D341Med (cell line): Measurements from ENCODE around the gene CARD14.
"Not testable (repeated sequence)": the region's sequence is repeated elsewhere in the genome, so short reads cannot be mapped to it uniquely, and the experiment has no call there.

Experiments used
- DNase-seq: peaks from one replicate; pipeline ENCODE4 v3.0.0; 2012; ENCODE audit warnings: low spot score

Gene CARD14

DNA sequence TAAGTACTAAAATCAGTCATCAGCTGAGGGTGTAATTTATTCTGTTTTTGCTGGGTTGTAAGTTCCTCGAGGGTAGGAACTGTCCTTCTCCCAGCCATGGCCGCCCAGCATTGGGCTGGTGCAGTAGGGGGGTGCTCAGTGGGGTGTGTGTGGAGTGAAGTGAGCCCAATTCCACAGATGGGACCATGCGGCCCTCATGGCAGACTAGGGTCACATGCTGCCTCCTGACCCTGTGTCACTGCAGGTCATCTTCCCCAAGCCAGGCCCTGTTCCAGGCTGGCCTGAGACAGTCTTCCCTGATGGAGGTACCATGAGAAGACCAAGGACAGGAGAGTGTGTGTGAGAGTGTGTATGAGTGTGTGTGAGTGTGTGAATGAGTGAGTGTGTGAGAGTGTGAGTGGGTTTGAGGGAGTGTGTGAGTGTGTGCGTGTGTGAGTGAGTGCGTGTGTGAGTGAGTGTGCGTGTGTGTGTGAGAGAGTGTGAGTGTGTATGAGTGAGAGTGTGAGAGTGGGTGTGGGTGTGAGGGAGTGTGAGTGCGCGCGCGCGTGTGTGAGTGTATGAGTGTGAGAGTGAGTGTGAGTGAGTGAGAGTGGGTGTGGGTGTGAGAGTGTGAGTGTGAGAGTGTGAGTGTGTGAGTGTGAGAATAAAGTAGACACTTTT is 54.1 kb downstream of the CARD14 start:
- DNase-seq, result no peak

DNA sequence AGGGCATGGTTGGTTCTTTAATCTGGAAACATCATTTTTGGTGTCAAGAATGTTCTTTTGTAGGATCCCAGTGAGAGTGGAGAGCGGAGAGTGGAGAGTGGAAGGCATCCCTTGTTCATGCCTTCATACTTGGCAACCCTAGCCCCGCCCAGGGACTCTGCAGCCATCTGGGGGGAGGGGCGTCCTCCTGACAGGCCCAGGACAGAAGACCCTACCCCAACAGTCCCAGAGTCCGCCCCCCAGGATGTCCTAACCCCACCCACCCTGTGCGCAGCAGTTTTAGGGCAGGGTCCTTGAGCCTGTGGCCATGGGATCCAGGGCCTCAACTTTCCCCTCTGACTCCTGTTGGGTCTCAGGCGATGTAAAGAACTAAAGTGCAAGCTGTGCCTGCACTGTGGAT is 54.9 kb downstream of the CARD14 start:
- no peak for DNase-seq

GRCh38 chr17:80225230-80225629 is 55.4 kb downstream of the CARD14 start:
- DNase-seq, result no peak

GRCh38 chr17:80227156-80227555 is 57.3 kb downstream of the CARD14 start:
- DNase-seq, result no peak

- no peak for DNase-seq
Measured at GRCh38 chr17:80227666-80228065, 57.8 kb downstream of the CARD14 start.

DNA sequence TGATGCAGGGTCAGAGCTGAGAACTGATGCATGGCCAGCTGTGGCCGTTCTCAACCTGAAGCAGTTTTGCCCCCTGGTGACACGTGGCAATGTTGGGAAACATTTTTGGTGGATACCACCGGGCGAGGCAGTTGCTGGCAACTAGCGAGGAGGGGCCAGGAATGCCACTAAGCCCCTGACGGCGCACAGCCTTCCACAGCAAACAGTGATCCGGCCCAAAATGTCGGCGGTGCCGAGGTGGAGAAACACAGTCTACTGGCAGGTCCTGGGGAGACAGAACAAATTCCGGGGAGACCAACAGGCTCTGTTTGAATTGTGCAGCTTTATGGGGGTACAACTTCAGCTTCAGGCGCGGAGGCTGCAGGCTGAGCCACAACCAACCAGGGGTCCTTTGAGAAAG is 58.6 kb downstream of the CARD14 start:
- DNase-seq, result no peak

GRCh38 chr17:80229011-80229410 is 59.2 kb downstream of the CARD14 start:
- DNase-seq, result no peak

GRCh38 chr17:80232438-80232837 is 62.6 kb downstream of the CARD14 start:
- DNase-seq, result no peak

DNA sequence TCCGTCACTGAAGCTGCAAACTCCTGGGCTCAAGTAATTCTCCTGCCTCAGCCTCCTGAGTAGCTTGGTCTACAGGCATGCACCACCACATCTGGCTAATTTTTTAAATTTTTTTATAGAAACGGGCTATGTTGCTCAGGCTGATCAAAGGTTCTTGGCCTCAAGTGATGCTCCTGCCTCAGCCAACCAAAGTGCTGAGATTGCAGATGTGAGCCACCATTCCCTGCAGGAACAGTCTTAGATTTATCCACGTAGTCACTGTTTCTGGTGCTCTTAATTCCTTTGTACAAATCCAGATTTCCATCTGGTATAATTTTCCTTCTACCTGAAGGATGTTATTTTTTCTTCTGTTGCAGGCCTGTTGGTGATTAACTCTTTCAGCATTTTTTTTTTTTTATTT is 63.4 kb downstream of the CARD14 start:
- no peak for DNase-seq

- DNase-seq, result peak; percentile 33
Measured at GRCh38 chr17:80236911-80237310, 67.1 kb downstream of the CARD14 start.

DNA sequence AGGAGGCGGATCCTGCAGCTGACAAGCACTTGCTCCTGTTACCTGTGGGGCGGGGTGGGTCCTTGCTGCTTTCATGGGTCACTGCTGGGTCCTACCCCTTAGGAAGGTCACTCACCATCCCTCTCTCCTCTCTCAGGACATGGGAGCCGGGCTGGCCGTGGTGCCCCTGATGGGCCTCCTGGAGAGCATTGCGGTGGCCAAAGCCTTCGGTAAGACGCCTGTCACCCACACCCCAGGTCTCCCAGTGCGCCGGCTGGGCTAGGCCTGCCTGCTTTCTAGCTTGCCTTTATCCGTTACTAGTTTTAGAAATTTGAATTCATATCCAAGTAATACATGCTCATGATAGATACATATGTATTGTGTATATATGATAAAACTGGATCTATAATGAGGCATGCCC is 67.6 kb downstream of the CARD14 start:
- peak; percentile 31 for DNase-seq

DNA sequence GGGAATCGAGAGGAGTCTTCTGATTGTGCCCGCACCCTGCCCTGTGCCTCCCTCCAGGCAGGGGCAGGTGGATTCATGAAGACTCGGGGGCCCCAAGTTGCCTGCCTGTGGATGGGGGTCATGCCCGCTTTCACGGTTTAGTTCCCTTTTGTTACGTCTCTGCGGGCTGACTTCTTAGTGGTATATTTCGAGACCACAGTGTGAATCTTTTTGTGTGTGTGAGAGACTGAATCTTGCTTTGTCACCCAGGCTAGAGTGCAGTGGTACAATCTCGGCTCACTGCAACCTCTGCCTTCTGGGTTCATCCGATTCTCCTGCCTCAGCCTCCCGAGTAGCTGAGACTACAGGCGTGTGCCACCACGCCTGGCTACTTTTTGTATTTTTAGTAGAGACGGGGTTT is 72.7 kb downstream of the CARD14 start:
- no peak for DNase-seq

DNA sequence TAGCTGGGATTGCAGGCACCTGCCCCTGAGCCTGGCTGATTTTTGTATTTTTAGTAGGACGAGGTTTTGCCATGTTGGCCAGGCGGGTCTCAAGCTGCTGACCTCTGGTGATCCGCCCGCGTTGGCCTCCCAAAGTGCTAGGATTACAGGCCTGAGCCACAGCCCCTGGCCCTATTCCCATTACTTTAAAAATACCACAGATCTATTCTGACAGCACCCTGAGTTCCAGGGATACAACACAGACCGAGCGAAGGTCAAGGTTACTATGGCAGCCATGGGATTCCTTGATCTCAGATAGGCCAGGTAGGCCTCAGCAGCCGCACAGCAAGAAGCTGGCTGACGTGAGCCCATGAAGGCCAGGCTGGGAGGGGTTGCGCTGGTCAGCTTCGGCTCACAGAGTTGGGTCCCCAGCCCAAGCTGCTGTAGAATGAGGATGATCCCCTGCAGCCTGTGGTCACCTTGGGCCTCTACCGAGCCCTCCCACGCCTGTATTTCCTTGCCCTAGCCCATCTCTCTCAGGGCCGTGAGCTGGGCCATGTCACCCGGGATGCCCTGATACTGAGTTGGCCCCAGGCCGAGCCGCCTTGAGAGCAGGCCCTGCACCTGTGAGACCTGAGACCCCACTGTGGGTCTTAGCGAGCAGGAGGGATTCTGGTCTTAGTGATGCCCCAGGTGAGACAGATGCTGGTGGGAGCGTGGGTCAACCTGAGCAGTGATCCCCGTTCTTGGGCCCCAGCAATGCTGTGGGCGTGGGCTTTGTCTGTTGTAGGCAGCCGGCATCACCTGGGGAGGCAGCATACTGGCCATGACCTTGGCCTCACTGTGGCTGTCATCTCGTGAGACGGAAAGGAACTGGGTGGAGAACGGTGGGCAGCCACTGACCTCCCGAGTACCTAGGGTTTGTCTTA is 74.0 kb downstream of the CARD14 start:
- DNase-seq, result peak; percentile 31

GRCh38 chr17:80244448-80244847 is 74.6 kb downstream of the CARD14 start:
- DNase-seq, result not testable (repeated sequence)

- peak; percentile 29 for DNase-seq
Measured at GRCh38 chr17:80244871-80245509, 75.2 kb downstream of the CARD14 start.

GRCh38 chr17:80245566-80246265 is 75.9 kb downstream of the CARD14 start:
- DNase-seq, result peak; percentile 34

DNA sequence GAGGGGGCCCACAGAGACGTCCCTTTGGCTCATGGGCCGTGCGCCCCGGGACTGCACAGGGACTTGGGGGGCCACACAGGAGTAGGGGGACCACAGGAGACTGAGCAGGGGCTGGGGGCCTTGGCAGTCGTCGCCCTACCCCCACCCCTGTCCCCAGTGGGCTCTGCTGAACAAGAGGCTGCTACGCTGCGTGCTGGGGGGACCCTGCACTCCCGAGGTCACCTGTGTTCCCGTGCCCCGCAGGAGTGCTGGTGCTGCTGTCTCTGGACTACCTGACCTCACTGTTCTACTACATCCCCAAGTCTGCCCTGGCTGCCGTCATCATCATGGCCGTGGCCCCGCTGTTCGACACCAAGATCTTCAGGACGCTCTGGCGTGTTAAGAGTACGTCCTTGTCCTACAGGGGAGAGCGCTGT is 76.4 kb downstream of the CARD14 start:
- no peak for DNase-seq

- peak; percentile 31 for DNase-seq
Measured at GRCh38 chr17:80246726-80247125, 76.9 kb downstream of the CARD14 start.

DNA sequence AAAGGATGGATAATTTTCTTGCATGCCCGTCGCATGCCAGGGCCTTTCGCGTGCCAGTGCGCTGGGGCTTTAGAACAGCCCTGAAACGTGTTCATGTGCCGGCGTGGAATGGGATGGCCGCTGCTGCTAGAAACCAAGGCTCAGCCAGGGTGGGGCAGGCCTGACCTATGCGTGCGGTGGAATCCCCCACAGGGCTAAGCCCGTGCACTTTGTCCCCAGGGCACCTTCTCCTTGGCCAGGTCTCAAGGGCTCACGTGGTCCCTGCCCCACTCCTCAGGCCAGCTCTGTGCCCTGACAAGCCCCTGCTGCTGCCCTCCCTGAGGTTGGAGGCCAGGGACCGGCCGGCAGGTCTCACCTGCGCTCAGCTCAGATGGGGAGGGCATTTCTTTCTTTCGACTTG is 77.7 kb downstream of the CARD14 start:
- DNase-seq, result peak; percentile 26

- DNase-seq, result peak; percentile 38
Measured at GRCh38 chr17:80248001-80248893, 78.4 kb downstream of the CARD14 start.
